Upper lobe of left lung (tissue), 4 donors: ENCODE results near the gene RNF19B.

Source experiments
- CTCF ChIP-seq, 6 experiments: fragments of 450-650 bp in 4 of 6; fragments of 200-600 bp in 2 of 6; sonication (generic) in 2 of 6; IDR thresholded peaks; one replicate each; pipeline ENCODE4 v1.5.1; 2016 to 2019; ENCODE audit warnings: antibody characterized with exemption in 6 of 6
- POLR2A ChIP-seq, 4 donors: fragments of 450-650 bp; IDR thresholded peaks; one replicate each; pipeline ENCODE4 v1.5.1; 2016 to 2017; ENCODE audit warnings: antibody characterized with exemption in 4 of 4, mild to moderate bottlenecking in 2 of 4

GRCh38 chr1:32948390-32948722 lies 16.3 kb downstream of the RNF19B start:
- TF ChIP-seq POLR2A (IDR thresholded peaks at IDR 0.05) = no peak
- no peak for TF ChIP-seq CTCF (IDR thresholded peaks at IDR 0.05)
